IMR-90 (cell line): ENCODE results near the gene ARID4A. TPM values are rescaled to one million over a fixed set of nuclear protein-coding genes. Genes with fewer than 3 reads are reported as not detected.

ENCODE experiments used
- ATAC-seq: fragments of 200-7000 bp; cut with Tn5 transposase; 2 replicates; pipeline ENCODE4 v1.9.1; 2020; ENCODE audit warnings: low read depth, mild to moderate bottlenecking, moderate library complexity
- BruUV-seq: library from RNA; stranded (reverse); fragments of 400-500 nt; replicated peaks from 2 replicates; lab custom pipeline; 2021; lab: Mats Ljungman, UMichigan
- CTCF ChIA-PET: fragments of 300-600 bp; formaldehyde crosslinking; extraction: SDS; loops from one replicate; lab custom pipeline; 2021; ENCODE audit warnings: antibody characterized with exemption; lab: Yijun Ruan, JAX
- POLR2A ChIA-PET: fragments of 300-600 bp; sonication (Branson Sonifier 250); formaldehyde crosslinking; loops from one replicate; lab custom pipeline; 2022; ENCODE audit warnings: antibody characterized with exemption; ENCODE audit not compliant: unreplicated experiment; lab: Charles Lee
- DNase-seq: peaks from one replicate; pipeline ENCODE4 v3.0.0; 2013
- H2AFZ ChIP-seq: replicated peaks from 2 replicates; pipeline ENCODE3; 2013; ENCODE audit warnings: low read length, mild to moderate bottlenecking; ENCODE audit not compliant: poor library complexity
- H2AK5ac ChIP-seq: 2 replicates; pipeline ENCODE4 v1.6.1; 2013; ENCODE audit warnings: low read depth, low read length, inconsistent platforms
- H2AK9ac ChIP-seq: replicated peaks from 2 replicates; pipeline ENCODE3; 2013; ENCODE audit warnings: mild to moderate bottlenecking, low read depth, low read length, moderate library complexity; ENCODE audit not compliant: poor library complexity
- H2BK120ac ChIP-seq: 2 replicates; pipeline ENCODE4 v1.6.1; 2013; ENCODE audit warnings: low read depth, low read length, inconsistent platforms
- H2BK15ac ChIP-seq: 3 replicates; pipeline ENCODE4 v1.6.1; 2013; ENCODE audit warnings: low read depth, low read length, inconsistent platforms
- H2BK20ac ChIP-seq: 2 replicates; pipeline ENCODE4 v1.6.1; 2013; ENCODE audit warnings: low read depth, mild to moderate bottlenecking, inconsistent platforms, low read length, moderate library complexity
- H2BK5ac ChIP-seq: 2 replicates; pipeline ENCODE4 v1.6.1; 2013; ENCODE audit warnings: mild to moderate bottlenecking, low read depth, low read length, inconsistent platforms; ENCODE audit not compliant: poor library complexity, severe bottlenecking
- H3K14ac ChIP-seq: replicated peaks from 2 replicates; pipeline ENCODE4 v1.6.1; 2013; ENCODE audit warnings: low read depth, low read length, inconsistent platforms
- H3K18ac ChIP-seq: 2 replicates; pipeline ENCODE4 v1.6.1; 2013; ENCODE audit warnings: low read depth, low read length, control low read depth
- H3K23ac ChIP-seq: 2 replicates; pipeline ENCODE4 v1.6.1; 2013; ENCODE audit warnings: low read depth, low read length, inconsistent platforms
- H3K27ac ChIP-seq: 2 replicates; pipeline ENCODE4 v1.5.1; 2013; ENCODE audit warnings: mild to moderate bottlenecking, control low read depth, low read length; ENCODE audit not compliant: insufficient read depth
- H3K27me3 ChIP-seq: 2 replicates; pipeline ENCODE4 v1.6.1; 2013; ENCODE audit warnings: low read length; ENCODE audit not compliant: control insufficient read depth, insufficient read depth
- H3K36me3 ChIP-seq: 2 replicates; pipeline ENCODE4 v1.6.1; 2013; ENCODE audit warnings: low read length, mixed read lengths; ENCODE audit not compliant: control insufficient read depth, insufficient read depth
- H3K4ac ChIP-seq: 2 replicates; pipeline ENCODE4 v1.6.1; 2013; ENCODE audit warnings: low read depth, low read length, inconsistent platforms
- H3K4me1 ChIP-seq: 2 replicates; pipeline ENCODE4 v1.6.1; 2013; ENCODE audit warnings: low read length, mixed read lengths; ENCODE audit not compliant: control insufficient read depth, insufficient read depth
- H3K4me2 ChIP-seq: 2 replicates; pipeline ENCODE4 v1.6.1; 2013; ENCODE audit warnings: low read depth, mild to moderate bottlenecking, control low read depth, low read length, moderate library complexity
- H3K4me3 ChIP-seq: 2 replicates; pipeline ENCODE4 v1.5.1; 2013; ENCODE audit warnings: low read depth, mild to moderate bottlenecking, control low read depth, low read length, moderate library complexity; ENCODE audit not compliant: insufficient read depth
- H3K56ac ChIP-seq: 2 replicates; pipeline ENCODE4 v1.6.1; 2013; ENCODE audit warnings: low read length, inconsistent platforms; ENCODE audit not compliant: insufficient read depth; ENCODE audit errors: extremely low read depth
- H3K79me1 ChIP-seq, 2 experiments: 2 replicates each; pipeline ENCODE4 v1.6.1; 2013; ENCODE audit warnings: low read length in 2 of 2, inconsistent platforms in 1 of 2, low read depth in 1 of 2
- H3K9ac ChIP-seq: 2 replicates; pipeline ENCODE4 v1.6.1; 2013; ENCODE audit warnings: low read depth, low read length, control low read depth
- H3K9me1 ChIP-seq: 2 replicates; pipeline ENCODE4 v1.6.1; 2013; ENCODE audit warnings: low read length, inconsistent platforms; ENCODE audit not compliant: insufficient read depth
- H3K9me3 ChIP-seq: 2 replicates; pipeline ENCODE4 v1.6.1; 2013; ENCODE audit warnings: low read length; ENCODE audit not compliant: control insufficient read depth, insufficient read depth
- H4K20me1 ChIP-seq: 2 replicates; pipeline ENCODE4 v1.6.1; 2013; ENCODE audit warnings: low read length, inconsistent platforms; ENCODE audit not compliant: insufficient read depth
- H4K5ac ChIP-seq: 2 replicates; pipeline ENCODE4 v1.6.1; 2013; ENCODE audit warnings: mild to moderate bottlenecking, low read depth, low read length, control low read depth
- H4K8ac ChIP-seq, 2 experiments: 2 replicates each; pipeline ENCODE4 v1.6.1; 2013; ENCODE audit warnings: low read depth in 2 of 2, low read length in 2 of 2, control low read depth in 1 of 2, inconsistent platforms in 1 of 2
- H4K91ac ChIP-seq: 2 replicates; pipeline ENCODE4 v1.6.1; 2013; ENCODE audit warnings: low read depth, low read length, inconsistent platforms; ENCODE audit not compliant: insufficient read depth
- USF2 ChIP-seq: fragments of 150-350 bp; IDR thresholded peaks from 2 replicates; pipeline ENCODE4 v1.6.1; 2017; ENCODE audit warnings: mild to moderate bottlenecking, antibody characterized with exemption, low read length, low read depth
- dilution Hi-C: fragments of 300-500 bp; cut with HindIII; formaldehyde crosslinking; loops from one replicate; pipeline ENCODE4 v1.14.3; 2018; ENCODE audit warnings: low sequenced_read_pairs; ENCODE audit not compliant: unreplicated experiment
- in situ Hi-C: fragments of 300-500 bp; cut with MboI; formaldehyde crosslinking; loops from 3 replicates; pipeline ENCODE4 v1.14.3; 2019; ENCODE audit warnings: low sequenced_read_pairs, inconsistent platforms, mixed read lengths
- intact Hi-C: fragments of 100-400 bp; cut with micrococcal nuclease; formaldehyde crosslinking; loops from 2 replicates; pipeline ENCODE4 v1.10.0; 2022
- polyA plus RNA-seq, 3 experiments: library from polyadenylated mRNA; depleted of rRNA; stranded (reverse); fragments of >200 nt; gene quantifications; 2 replicates each; pipeline ENCODE4 v1.2.3, GENCODE V29; 2012; ENCODE audit warnings: low replicate concordance in 1 of 3
- total RNA-seq: library from RNA; depleted of rRNA; stranded (reverse); fragments of >200 nt; gene quantifications from 2 replicates; pipeline ENCODE4 v1.2.3, GENCODE V29; 2012

Gene ARID4A
- total and polyA plus RNA-seq, 2 of the 4 experiments (the other 2 are of a cell fraction), result 3.3 to 3.8 TPM

DNA sequence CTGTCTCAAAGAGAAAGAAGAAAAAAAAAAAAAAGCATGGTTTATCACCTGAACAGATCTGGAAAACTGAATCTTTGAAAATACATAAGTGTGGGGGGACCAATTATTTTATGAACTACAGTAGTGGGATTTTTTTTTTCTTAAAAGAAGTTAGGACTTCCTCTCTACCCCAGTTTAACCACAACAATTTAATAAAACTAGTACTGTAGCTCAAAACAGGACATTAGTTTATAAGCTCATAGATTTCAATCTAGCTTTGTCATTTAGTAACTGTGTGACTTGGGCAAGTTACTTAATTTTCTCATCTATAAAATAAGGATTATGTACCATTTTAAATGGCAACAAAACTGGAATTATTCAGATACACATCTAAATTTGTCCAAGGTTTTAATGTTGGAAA, 23.5 kb upstream of the ARID4A start:
- Histone ChIP-seq H3K27me3 (no peaks in the 10 kb centered on the region), H2BK120ac (no peak overlapping the region), H2AK9ac (no peak overlapping the region), H3K9me3 (no peaks in the 10 kb centered on the region), H3K14ac (no peak overlapping the region), H4K20me1 (peaks cover 22% of the 10 kb centered on the region), H4K91ac (no peak overlapping the region), H2AK5ac (no peak overlapping the region), H3K36me3 (peaks cover 42% of the 10 kb centered on the region), H3K9me1 (no peaks in the 10 kb centered on the region), H3K4ac (no peak overlapping the region), H3K4me2 (no peak overlapping the region), H2BK15ac (no peak overlapping the region), H2AFZ (no peak overlapping the region), H3K27ac (no peak overlapping the region), H3K56ac (no peak overlapping the region), H2BK20ac (no peak overlapping the region), H3K79me1 (peaks cover 19 to 55% of the 10 kb centered on the region in 2 experiments), H3K9ac (no peak overlapping the region), H4K8ac (no peak overlapping the region), H3K4me3 (no peak overlapping the region), H3K23ac (no peak overlapping the region), H2BK5ac (no peak overlapping the region), H4K5ac (no peak overlapping the region), H3K18ac (no peak overlapping the region), H3K4me1 (peaks cover 3% of the 10 kb centered on the region; the same call in 1 of the 2 replicates)
- in situ Hi-C loops, result no loop called here
- intact Hi-C loops, result no loop called here
- DNase-seq, result no peak
- CTCF ChIA-PET, result interaction anchor here (0.6 kb wide), 1 partner anchor 11 kb away, joined by 3 read pairs; no protein-coding TSS in a partner anchor
- no TSS peak for BruUV-seq
- no peak for ATAC-seq
- POLR2A ChIA-PET, result no interaction called here
- dilution Hi-C loops, result no loop called here
- TF ChIP-seq USF2, result no peak
